ENCODE measurements around the gene NSMCE1.
"Not testable (repeated sequence)": the region's sequence is repeated elsewhere in the genome, so short reads cannot be mapped to it uniquely, and the experiment has no call there.

NSMCE1 gene

DNA sequence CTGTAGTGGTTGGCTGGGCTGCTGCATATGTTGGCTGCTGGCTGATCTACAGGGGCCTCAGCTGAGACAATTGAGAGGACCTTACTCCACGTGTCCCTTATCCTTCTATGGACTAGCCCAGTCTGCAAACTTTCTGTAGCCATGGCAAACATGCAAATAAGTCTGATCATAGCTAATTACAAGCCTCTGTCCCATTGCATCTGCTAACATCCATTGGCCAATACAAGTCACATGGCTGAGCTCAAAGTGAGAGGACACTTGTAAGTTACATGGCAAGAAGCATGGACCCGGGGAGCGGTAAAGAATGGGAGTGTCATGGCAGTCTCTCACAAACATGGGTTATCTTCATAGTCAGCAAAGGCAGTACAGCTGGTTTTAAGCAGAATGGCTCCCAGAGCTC lies 33.6 kb upstream of the NSMCE1 start:
- no peak for DNase-seq

DNA sequence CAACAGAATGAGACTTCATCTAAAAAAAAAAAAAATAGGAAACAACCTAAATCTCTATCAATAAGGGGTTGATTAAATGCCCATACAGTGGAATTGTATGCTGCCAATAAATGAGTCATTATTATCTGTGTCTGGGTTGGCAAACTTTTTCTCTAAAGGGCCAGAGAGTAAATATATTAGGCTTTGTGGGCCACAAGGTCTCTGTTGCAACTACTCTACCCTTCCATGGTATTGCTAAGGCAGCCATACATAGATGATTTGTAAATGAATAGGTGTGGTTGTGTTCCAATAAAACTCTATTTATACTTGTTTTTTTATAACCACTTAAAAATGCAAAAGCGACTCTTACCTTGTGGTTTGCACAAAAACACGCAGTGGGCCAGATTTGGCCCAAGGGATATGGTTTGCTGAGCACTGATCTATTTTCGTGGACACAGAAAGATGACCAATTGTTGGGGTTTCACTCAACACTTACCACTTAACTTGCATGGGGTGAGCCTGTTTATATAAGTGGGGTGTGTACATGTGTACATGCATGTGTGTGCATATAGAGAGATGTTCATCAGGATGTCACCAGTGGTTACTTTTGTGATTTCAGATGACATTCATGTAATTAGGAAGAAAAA lies 32.8 kb upstream of the NSMCE1 start:
- no peak for DNase-seq

GRCh38 chr16:27298132-27298531 lies 29.6 kb upstream of the NSMCE1 start:
- DNase-seq = no peak

- no peak for DNase-seq
Measured at GRCh38 chr16:27293343-27293742, 24.8 kb upstream of the NSMCE1 start.

DNA sequence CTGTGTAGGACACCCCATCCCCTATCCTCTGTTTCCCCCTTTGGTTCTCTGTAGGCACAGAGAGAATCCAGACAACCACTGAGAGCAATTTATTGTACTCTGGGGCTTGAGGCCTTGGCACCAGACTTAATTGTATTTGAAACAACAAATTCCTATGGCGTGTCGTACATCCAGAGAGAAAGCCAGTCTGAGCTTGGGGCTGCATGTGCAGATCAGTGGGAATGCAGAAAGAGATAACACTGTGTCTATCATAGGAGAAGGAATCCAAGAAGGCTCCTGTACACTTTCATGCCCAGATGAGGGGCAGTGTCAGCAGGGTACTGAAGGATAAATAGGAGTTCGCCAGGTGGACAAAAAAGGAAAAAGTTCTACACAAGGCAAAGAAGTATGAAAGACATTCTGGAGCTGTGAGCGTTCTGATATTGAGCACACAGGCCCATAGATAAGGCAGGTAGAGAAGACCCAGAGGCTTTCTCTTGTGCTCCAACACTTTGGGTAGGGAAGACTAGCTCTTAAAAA lies 23.2 kb upstream of the NSMCE1 start:
- DNase-seq = no peak

GRCh38 chr16:27291106-27291505 lies 22.5 kb upstream of the NSMCE1 start:
- no peak for DNase-seq

- no peak for DNase-seq
Measured at GRCh38 chr16:27290562-27290961, 22.0 kb upstream of the NSMCE1 start.

- DNase-seq = no peak
Measured at GRCh38 chr16:27289669-27290068, 21.1 kb upstream of the NSMCE1 start.

DNA sequence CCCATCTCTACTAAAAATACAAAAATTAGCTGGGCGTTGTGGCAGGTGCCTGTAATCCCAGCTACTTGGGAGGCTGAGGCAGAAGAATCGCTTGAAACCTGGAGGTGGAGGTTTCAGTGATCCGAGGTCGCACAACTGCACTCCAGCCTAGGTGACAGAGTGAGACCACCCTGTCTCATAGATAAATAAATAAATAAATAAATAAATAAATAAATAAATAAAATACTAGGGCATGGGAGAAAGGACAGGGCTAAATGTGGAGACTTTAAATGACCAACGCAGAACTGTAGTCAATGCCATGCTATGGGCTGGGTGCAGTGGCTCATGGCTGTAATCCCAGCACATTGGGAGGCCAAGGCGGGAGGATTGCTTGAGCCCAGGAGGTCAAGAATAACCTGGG lies 19.7 kb upstream of the NSMCE1 start:
- not testable (repeated sequence) for DNase-seq

DNA sequence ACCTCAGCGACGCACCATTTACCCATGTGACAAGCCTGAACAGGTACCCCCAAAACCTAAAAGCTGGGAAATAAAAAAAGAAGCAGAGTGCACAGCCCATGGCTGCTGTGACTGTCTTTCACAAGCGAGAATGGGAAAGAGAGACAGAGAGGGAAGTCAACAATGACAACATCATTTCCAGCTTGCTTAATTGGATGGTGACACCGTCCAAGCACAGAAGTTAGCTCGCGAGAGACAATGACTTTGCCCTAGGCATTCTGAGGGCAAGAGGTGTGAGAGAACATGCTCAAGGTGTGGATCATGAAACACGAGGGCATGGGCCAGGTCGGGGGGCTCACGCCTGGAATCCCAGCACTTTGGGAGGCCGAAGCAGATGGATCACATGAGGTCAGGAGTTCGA lies 19.3 kb upstream of the NSMCE1 start:
- DNase-seq = no peak

GRCh38 chr16:27287051-27287811 lies 18.7 kb upstream of the NSMCE1 start:
- no peak for DNase-seq

DNA sequence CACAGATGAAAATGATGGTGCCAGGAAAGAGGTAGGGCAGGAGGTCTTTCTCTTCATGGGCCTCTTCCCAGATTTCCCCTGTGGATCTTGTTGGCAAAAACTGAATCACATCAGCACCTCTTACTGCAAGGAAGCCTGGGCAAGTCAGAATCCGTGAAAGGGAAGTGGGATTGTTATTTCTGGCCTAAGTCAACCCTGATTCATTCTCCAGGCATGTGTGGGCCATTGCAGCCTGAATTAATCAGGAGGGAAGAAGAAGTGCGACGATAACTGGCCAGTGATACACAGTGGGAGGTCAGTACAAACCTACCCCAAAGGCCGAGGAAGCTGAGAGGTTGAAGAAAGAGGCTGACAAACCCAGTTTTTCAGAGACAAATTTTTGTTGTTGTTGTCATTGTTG lies 17.9 kb upstream of the NSMCE1 start:
- no peak for DNase-seq

- DNase-seq = no peak
Measured at GRCh38 chr16:27285676-27286196, 17.2 kb upstream of the NSMCE1 start.

DNA sequence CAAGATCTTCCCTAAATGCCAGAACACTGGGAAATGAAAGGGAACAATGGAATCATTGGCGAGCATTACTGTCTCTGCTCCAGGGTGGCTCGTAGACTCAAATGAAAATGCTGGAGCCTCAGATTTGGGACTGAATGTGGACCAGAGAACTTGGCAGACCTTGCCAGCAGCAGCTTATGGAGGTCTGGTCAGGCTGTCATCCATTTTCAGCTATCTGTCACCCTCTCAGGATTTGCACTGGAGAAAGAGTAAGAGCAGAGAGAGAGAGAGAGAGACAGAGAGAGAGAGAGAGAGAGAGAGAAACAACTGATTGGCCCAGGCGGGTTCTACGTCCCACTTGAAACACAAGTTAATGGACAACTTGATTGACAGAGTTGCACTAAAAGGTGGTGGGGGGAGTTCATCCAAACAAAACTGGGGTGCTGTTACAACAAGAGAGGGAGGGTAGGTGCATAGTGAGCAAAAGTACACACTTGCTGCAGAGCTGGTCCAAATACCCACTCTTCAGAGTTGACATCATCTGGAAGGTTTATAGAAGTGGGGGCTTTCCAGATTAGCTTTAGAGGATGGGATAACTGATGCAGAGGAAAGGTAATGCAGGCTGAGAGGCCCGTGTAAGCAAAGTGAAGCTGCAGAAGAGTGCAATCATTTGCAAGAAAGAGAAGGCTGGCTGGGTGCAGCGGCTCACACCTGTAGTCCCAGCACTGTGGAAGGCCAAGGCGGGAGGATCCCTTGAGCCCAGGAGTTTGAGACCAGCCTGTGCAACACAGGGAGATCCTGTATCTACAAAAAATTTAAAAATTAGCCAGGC lies 16.5 kb upstream of the NSMCE1 start:
- DNase-seq = no peak

- no peak for DNase-seq
Measured at GRCh38 chr16:27281243-27281642, 12.7 kb upstream of the NSMCE1 start.

GRCh38 chr16:27275394-27275793 lies 6.8 kb upstream of the NSMCE1 start:
- no peak for DNase-seq

DNA sequence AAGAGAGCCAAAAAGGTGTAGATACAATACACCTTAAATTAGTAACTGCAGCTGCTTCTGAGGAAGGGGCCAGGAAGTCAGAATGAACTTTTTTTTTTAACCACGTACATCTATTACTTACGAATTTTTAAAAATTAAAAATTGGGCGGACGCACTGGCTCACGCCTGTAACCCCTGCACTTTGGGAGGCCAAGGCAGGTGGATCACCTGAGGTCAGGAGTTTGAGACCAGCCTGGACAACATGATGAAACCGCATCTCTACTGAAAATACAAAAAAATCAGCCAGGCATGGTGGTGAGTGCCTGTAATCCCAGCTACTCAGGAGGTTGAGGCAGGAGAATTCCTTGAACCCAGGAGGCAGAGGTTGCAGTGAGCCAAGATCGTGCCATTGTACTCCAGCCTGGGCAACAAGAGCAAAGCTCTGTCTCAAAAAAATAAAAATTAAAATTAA lies 5.9 kb upstream of the NSMCE1 start:
- DNase-seq = not testable (repeated sequence)

GRCh38 chr16:27273670-27274423 lies 5.3 kb upstream of the NSMCE1 start:
- no peak for DNase-seq

- DNase-seq = no peak
Measured at GRCh38 chr16:27273330-27273669, 4.7 kb upstream of the NSMCE1 start.

DNA sequence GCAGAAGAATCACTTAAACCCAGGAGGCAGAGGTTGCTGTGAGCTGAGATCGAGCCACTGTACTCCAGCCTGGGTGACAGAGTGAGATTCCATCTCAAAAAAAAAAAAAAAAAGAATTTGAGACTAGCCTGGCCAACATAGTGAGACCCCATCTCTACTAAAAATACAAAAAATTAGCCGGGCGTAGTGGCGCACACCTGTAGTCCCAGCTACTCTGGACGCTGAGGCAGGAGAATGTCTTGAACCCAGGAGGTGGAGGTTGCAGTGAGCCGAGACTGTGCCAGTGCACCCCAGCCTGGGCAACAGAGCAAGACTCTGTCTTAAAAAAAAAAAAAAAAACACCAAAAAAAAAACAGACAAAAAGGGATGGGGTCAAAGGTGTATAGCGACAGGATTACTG lies 4.1 kb upstream of the NSMCE1 start:
- not testable (repeated sequence) for DNase-seq

GRCh38 chr16:27272076-27272475 lies 3.5 kb upstream of the NSMCE1 start:
- DNase-seq = no peak

DNA sequence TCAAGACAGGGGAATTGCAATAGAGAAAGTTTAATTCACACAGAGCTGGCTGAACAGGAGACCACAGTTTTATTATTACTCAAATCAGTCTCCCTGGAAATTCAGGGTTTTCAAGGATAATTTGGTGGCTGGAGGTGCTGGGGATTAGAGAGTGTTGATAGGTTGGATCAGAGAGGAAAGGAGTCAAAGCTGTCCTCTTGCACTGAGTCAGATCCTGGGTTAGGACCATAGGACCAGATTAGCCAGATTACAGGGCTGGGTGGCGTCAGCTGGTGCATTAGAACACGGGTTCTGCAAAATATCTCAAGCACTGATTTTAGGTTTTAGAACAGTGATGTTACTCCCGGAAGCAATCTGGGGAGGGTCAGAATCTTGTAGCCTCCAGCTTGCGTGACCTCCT lies 1.8 kb upstream of the NSMCE1 start:
- no peak for DNase-seq
